PFSK-1 (cell line): ENCODE data around the gene RAC2.

Experiments
- FOXP2 ChIP-seq: optimal IDR thresholded peaks from 2 replicates; pipeline ENCODE3; 2011; ENCODE audit warnings: borderline replicate concordance, control low read depth, inconsistent platforms; ENCODE audit not compliant: insufficient read depth; ENCODE audit errors: extremely low read length, extremely low read depth
- POLR2AphosphoS5 ChIP-seq: IDR thresholded peaks from 2 replicates; pipeline ENCODE4 v1.6.1; 2012; ENCODE audit warnings: low read depth, mild to moderate bottlenecking, control low read depth, low read length, moderate library complexity
- SIN3A ChIP-seq: IDR thresholded peaks from 2 replicates; pipeline ENCODE4 v1.6.1; 2012; ENCODE audit warnings: mild to moderate bottlenecking, low read length, moderate library complexity, borderline replicate concordance; ENCODE audit not compliant: insufficient read depth
- TAF1 ChIP-seq: IDR thresholded peaks from 2 replicates; pipeline ENCODE4 v1.6.1; 2012; ENCODE audit warnings: low read length, control low read depth, borderline replicate concordance; ENCODE audit not compliant: insufficient read depth
- TF ChIP-seq, protein P1 (sequence below), 2 experiments: IDR thresholded peaks; 2 replicates each; pipeline versions ENCODE4 v1.6.1 to v1.8.0; 2011 to 2012; ENCODE audit warnings: low read depth in 2 of 2, low read length in 2 of 2, control low read depth in 1 of 2, inconsistent platforms in 1 of 2, mild to moderate bottlenecking in 1 of 2, moderate library complexity in 1 of 2; ENCODE audit not compliant: insufficient read depth in 1 of 2

RAC2 gene

DNA sequence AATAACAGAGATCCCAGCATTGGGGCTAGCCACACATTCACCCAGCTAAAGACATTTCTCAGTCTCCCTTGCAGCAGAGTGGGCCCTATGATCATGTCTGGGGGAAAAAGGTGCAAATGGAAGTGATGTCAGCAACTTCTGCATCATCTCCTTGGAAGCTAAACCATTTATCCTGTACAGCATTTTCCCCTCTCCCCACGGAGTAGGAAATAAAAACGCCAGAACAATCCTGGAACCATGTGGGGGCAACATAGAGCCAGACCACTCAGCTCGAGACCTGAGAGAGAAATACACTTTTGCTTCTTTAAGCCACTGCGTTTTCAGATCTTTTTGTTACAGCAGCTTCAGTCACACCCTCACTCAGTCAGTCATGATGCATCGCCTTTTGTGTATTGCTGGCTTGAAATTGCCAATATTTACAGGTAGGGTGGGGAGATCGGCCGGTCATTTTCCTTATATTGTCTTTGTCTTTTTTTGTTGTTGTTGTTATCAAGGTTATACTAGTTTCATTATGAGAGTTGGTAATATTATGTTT is 9.1 kb upstream of the RAC2 start:
- TF ChIP-seq FOXP2 (no peak), TAF1 (no peak), SIN3A (no peak), POLR2AphosphoS5 (no peak)
- TF ChIP-seq, protein P1, sequence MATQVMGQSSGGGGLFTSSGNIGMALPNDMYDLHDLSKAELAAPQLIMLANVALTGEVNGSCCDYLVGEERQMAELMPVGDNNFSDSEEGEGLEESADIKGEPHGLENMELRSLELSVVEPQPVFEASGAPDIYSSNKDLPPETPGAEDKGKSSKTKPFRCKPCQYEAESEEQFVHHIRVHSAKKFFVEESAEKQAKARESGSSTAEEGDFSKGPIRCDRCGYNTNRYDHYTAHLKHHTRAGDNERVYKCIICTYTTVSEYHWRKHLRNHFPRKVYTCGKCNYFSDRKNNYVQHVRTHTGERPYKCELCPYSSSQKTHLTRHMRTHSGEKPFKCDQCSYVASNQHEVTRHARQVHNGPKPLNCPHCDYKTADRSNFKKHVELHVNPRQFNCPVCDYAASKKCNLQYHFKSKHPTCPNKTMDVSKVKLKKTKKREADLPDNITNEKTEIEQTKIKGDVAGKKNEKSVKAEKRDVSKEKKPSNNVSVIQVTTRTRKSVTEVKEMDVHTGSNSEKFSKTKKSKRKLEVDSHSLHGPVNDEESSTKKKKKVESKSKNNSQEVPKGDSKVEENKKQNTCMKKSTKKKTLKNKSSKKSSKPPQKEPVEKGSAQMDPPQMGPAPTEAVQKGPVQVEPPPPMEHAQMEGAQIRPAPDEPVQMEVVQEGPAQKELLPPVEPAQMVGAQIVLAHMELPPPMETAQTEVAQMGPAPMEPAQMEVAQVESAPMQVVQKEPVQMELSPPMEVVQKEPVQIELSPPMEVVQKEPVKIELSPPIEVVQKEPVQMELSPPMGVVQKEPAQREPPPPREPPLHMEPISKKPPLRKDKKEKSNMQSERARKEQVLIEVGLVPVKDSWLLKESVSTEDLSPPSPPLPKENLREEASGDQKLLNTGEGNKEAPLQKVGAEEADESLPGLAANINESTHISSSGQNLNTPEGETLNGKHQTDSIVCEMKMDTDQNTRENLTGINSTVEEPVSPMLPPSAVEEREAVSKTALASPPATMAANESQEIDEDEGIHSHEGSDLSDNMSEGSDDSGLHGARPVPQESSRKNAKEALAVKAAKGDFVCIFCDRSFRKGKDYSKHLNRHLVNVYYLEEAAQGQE (IDR thresholded peaks at IDR 0.05; ENCODE audit: insufficient read depth in 1 of 2, low read depth in 2 of 2, low read length in 2 of 2): no peak

DNA sequence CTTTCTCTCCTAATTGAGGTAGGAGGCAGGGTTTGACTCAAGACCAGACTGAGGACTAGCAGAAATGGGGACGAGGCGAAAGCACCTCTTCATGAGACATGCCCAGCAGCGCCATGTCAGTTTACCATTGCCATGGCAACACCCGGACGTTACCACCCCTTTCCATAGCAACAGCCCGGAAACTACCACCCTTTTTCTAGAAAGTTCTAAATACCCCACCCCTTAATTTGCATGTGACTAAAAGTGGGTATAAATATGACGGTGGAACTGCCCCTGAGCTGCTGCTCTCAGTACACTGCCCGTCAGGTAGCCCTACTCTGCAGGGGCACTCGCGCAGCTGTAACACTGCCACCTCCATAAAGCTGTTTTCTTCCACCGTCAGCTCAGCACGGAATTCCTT is 5.9 kb upstream of the RAC2 start:
- TF ChIP-seq, protein P1 (IDR thresholded peaks at IDR 0.05; ENCODE audit: insufficient read depth in 1 of 2, low read depth in 2 of 2, low read length in 2 of 2): no peak
- TF ChIP-seq SIN3A (no peak), POLR2AphosphoS5 (no peak), TAF1 (no peak), FOXP2 (no peak)

DNA sequence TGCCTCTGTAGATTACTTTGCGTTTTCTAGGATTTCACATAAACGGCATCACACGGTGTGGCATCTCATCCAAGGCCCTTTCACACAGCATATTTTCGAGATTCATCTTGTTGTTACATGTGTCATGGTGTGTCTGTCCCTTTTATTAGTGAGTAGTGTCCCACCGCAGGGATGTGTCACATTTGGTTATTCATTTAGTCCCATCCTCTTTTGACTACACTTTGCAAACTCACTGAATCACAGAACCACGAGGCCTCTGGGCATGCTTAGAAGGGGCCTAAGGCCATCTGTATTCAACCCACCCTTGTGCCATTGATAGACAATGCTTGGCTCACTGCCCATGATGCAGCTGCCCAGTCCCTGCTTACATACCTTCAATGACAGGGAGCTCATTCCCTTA is 4.2 kb upstream of the RAC2 start:
- no peak for TF ChIP-seq POLR2AphosphoS5
- TF ChIP-seq FOXP2: no peak
- TF ChIP-seq SIN3A: no peak
- TF ChIP-seq TAF1: no peak
- TF ChIP-seq, protein P1 (IDR thresholded peaks at IDR 0.05; ENCODE audit: insufficient read depth in 1 of 2, low read depth in 2 of 2, low read length in 2 of 2): no peak

- TF ChIP-seq FOXP2: no peak
Observed at GRCh38 chr22:37245740-37246139, 1.7 kb upstream of the RAC2 start.

DNA sequence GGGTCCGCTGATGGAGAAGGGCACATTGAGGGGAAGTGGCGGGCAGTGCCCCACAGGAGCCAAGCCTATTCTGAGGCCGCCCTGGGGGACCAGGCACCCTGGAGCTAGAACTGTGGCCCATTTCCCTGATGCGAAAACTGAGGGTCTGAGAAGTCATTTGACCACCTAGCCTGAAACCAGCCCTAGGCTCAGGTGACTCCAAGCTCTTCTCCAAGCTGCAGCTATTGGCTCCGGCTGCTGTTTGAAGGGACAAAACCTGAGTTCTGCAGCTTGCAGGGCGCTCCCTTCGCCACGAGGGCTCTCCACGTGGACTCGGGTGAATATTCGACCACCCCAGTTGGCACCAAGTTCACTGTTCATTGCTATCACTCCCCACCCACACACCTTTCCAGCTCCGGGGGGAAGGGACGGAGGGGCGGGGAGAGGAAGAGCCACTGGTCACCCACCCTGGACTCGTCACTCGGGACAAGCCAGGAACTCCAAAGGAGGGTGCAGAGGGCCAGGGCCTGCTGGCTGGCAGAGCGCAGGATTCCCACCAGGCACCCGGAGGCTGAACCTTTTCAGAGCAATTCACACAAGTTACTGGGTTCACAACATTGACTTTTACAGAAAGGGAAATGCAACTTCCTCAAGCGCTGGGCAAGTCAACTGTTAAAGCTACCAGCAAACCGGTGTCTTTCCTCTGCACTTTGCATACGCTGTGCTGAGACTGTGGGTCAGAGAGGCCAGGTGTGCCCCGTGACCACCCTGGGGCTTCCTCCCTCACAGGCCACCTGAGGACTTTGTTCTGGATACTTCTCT is 1.1 kb upstream of the RAC2 start:
- no peak for TF ChIP-seq TAF1
- TF ChIP-seq, protein P1 (IDR thresholded peaks at IDR 0.05; ENCODE audit: insufficient read depth in 1 of 2, low read depth in 2 of 2, low read length in 2 of 2): no peak
- TF ChIP-seq SIN3A: no peak
- TF ChIP-seq FOXP2: no peak
- TF ChIP-seq POLR2AphosphoS5: no peak
